ENCODE measurements around the gene MAGEB1. TPM values are rescaled to one million over a fixed set of nuclear protein-coding genes. Genes with fewer than 3 reads are reported as not detected.

Gene MAGEB1
- total RNA-seq (2021) (0.09 to 0.22 TPM in 2 of 3 replicates, not detected in the other), Bru-seq, nascent RNA (percentile 11 among the genes with signal in this experiment)
- long read RNA-seq, experiment 1, partial matches to known transcripts: 0 of 1 reads
- long read RNA-seq, experiment 1, other reads (novel, unspliced or antisense): 0 of 1 reads
- long read RNA-seq, experiment 2: 0 reads
- long read RNA-seq, experiment 3: 0 reads

DNA sequence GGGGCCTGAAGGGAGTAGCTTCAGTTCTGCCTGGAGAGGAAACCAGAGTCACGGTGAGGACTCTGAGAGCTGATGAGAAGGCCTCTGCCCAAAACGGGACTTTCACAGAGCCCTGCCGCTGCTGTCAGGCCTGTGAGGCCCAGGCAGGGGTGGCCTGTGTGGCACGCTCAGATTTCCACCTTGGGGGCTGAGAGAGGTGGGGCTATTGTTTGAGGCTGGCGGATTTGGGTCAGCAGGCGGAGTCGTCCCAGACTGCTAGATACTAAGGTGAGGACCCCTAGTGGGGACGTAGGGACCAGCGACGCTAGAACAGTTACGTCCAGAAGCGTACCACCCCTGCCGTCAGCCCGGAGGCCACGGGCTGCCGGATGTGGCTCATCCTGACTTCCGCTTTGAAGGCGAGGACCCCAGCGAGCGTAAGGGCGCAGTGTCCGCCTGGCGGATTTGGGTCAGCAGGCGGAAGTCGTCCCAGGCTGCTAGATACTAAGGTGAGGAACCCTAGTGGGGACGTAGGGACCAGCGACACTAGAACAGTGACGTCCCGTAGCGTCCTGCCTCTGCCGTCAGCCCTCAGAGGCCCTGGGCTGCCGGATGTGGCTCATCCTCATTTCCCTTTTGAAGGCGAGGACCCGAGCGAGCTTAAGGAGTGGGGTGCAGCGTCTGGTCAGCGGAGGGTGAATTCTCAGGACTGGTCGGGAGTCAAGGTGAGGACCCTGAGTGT is at the start of gene MAGEB1:
TSS of gene MAGEB1 (plus strand) at position 378 of the 721 bp plus-strand sequence. CDS start 3,348 bp downstream, outside the sequence.
- H3K27ac Mint-ChIP-seq: no peak within 1 kb of the TSS
- peaks cover 16% of the 10 kb centered on the region; the same call in 1 of the 2 replicates for H3K4me1 Mint-ChIP-seq
- H3K36me3 Mint-ChIP-seq: no peaks in the 10 kb centered on the region
- POLR2A ChIA-PET: no interaction called here
- peak; percentile 97 for ATAC-seq
- peaks cover 5% of the 10 kb centered on the region for H3K9me3 Mint-ChIP-seq
- CTCF ChIA-PET: no interaction called here
- no peaks in the 10 kb centered on the region; the same call in 1 of the 2 replicates for H3K27me3 Mint-ChIP-seq (ENCODE audit: low read depth)
- H3K4me3 Mint-ChIP-seq: no peak within 1 kb of the TSS
- TF ChIP-seq SOX15 (CRISPR knock-in tag; IDR thresholded peaks at IDR 0.05): no peak
- TF ChIP-seq SMAD4 (CRISPR knock-in tag; IDR thresholded peaks at IDR 0.05): no peak
- TF ChIP-seq MAX (CRISPR knock-in tag; IDR thresholded peaks at IDR 0.05): 0 out of 2 replicates have a peak, but pooled peaks have one; percentile 30
- TF ChIP-seq ETV6 (CRISPR knock-in tag; IDR thresholded peaks at IDR 0.05): 0 out of 2 replicates have a peak, but pooled peaks have one; percentile 35
- peak; percentile 62 for DNase-seq (ENCODE audit: low spot score)

DNA sequence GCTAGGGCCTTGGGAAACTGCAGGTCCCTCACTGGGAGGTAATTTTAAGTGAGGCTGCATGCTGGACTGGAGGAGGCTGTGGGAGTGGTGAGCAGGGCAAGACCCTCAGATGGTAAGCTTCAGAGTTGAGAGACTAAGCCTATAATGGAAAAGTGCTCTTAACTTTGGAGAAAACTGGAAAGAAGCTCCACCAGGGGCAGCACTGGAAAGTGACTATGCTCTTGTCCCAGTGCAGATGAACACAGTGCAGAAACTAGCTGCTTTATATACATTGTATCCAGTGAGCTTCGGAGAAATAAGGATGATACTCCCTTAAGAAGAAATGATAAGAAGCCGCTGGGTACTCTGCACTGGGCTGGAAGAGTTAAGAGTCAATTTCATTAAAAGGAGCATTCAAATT is 34.8 kb upstream of the MAGEB1 start:
- Mint-ChIP-seq H3K9me3 (peaks cover 6% of the 10 kb centered on the region; the same call in 1 of the 2 replicates), H3K4me3 (no peak overlapping the region), H3K4me1 (peaks cover 2% of the 10 kb centered on the region; the same call in 1 of the 2 replicates), H3K27me3 (ENCODE audit: low read depth) (peaks cover 6% of the 10 kb centered on the region), H3K36me3 (0 out of 2 replicates have a peak, but pooled peaks cover 2% of the 10 kb centered on the region), H3K27ac (no peak overlapping the region)
- CTCF ChIA-PET: no interaction called here
- TF ChIP-seq E2F1 (CRISPR knock-in tag; IDR thresholded peaks at IDR 0.05): no peak
- TF ChIP-seq, protein P1, sequence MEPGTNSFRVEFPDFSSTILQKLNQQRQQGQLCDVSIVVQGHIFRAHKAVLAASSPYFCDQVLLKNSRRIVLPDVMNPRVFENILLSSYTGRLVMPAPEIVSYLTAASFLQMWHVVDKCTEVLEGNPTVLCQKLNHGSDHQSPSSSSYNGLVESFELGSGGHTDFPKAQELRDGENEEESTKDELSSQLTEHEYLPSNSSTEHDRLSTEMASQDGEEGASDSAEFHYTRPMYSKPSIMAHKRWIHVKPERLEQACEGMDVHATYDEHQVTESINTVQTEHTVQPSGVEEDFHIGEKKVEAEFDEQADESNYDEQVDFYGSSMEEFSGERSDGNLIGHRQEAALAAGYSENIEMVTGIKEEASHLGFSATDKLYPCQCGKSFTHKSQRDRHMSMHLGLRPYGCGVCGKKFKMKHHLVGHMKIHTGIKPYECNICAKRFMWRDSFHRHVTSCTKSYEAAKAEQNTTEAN (CRISPR knock-in tag; IDR thresholded peaks at IDR 0.05): no peak
- no peak for TF ChIP-seq ZNF671 (CRISPR knock-in tag; IDR thresholded peaks at IDR 0.05)
- no peak for TF ChIP-seq IRF2 (CRISPR knock-in tag; IDR thresholded peaks at IDR 0.05; ENCODE audit: borderline replicate concordance, low read depth)
- no peak for DNase-seq (ENCODE audit: low spot score)
- POLR2A ChIA-PET: no interaction called here
- no peak for ATAC-seq

GRCh38 chrX:30215357-30215843 is 31.5 kb upstream of the MAGEB1 start, which contains the start of gene MAGEB2:
Gene MAGEB2, plus strand, starts transcription at chrX:30215563. Its CDS starts 3,018 bp downstream, at chrX:30218581.
- ChIA-PET CTCF (no interaction called here), POLR2A (no interaction called here)
- TF ChIP-seq KAT7 (CRISPR knock-in tag; IDR thresholded peaks at IDR 0.05; ENCODE audit: borderline replicate concordance) (no peak), NFYB (CRISPR knock-in tag; conservative IDR thresholded peaks at IDR 0.05; ENCODE audit: low read depth) (no peak), JAZF1 (CRISPR knock-in tag; IDR thresholded peaks at IDR 0.05) (no peak)
- TF ChIP-seq, protein P2, sequence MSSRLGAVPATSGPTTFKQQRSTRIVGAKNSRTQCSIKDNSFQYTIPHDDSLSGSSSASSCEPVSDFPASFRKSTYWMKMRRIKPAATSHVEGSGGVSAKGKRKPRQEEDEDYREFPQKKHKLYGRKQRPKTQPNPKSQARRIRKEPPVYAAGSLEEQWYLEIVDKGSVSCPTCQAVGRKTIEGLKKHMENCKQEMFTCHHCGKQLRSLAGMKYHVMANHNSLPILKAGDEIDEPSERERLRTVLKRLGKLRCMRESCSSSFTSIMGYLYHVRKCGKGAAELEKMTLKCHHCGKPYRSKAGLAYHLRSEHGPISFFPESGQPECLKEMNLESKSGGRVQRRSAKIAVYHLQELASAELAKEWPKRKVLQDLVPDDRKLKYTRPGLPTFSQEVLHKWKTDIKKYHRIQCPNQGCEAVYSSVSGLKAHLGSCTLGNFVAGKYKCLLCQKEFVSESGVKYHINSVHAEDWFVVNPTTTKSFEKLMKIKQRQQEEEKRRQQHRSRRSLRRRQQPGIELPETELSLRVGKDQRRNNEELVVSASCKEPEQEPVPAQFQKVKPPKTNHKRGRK (CRISPR knock-in tag; IDR thresholded peaks at IDR 0.05; ENCODE audit: borderline replicate concordance): no peak
- Mint-ChIP-seq H3K4me1 (peaks cover 16% of the 10 kb centered on the region), H3K36me3 (0 out of 2 replicates have a peak, but pooled peaks cover 2% of the 10 kb centered on the region), H3K4me3 (no peak within 1 kb of the TSS), H3K9me3 (no peaks in the 10 kb centered on the region), H3K27ac (no peak within 1 kb of the TSS), H3K27me3 (ENCODE audit: low read depth) (peaks cover 26% of the 10 kb centered on the region)
- ATAC-seq (peak; percentile 68), DNase-seq (ENCODE audit: low spot score) (peak; percentile 29)

GRCh38 chrX:30217465-30217864 is 29.5 kb upstream of the MAGEB1 start:
- no peak overlapping the region for H3K4me3 Mint-ChIP-seq
- no peaks in the 10 kb centered on the region for H3K9me3 Mint-ChIP-seq
- DNase-seq (ENCODE audit: low spot score) (no peak), ATAC-seq (no peak)
- POLR2A ChIA-PET: no interaction called here
- H3K4me1 Mint-ChIP-seq: peaks cover 24% of the 10 kb centered on the region
- CTCF ChIA-PET: no interaction called here
- 0 out of 2 replicates have a peak, but pooled peaks cover 2% of the 10 kb centered on the region for H3K36me3 Mint-ChIP-seq
- H3K27me3 Mint-ChIP-seq (ENCODE audit: low read depth): peaks cover 26% of the 10 kb centered on the region
- H3K27ac Mint-ChIP-seq: no peak overlapping the region
- TF ChIP-seq, protein P3, sequence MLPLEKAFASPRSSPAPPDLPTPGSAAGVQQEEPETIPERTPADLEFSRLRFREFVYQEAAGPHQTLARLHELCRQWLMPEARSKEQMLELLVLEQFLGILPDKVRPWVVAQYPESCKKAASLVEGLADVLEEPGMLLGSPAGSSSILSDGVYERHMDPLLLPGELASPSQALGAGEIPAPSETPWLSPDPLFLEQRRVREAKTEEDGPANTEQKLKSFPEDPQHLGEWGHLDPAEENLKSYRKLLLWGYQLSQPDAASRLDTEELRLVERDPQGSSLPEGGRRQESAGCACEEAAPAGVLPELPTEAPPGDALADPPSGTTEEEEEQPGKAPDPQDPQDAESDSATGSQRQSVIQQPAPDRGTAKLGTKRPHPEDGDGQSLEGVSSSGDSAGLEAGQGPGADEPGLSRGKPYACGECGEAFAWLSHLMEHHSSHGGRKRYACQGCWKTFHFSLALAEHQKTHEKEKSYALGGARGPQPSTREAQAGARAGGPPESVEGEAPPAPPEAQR (CRISPR knock-in tag; IDR thresholded peaks at IDR 0.05): no peak
- TF ChIP-seq ZNF121 (CRISPR knock-in tag; IDR thresholded peaks at IDR 0.05) (no peak), IRF2 (CRISPR knock-in tag; IDR thresholded peaks at IDR 0.05; ENCODE audit: borderline replicate concordance, low read depth) (no peak), TP53 (CRISPR knock-in tag; IDR thresholded peaks at IDR 0.05) (no peak), CREM (CRISPR knock-in tag; IDR thresholded peaks at IDR 0.05) (no peak), MYBL2 (CRISPR knock-in tag; IDR thresholded peaks at IDR 0.05) (no peak), NFATC4 (CRISPR knock-in tag; IDR thresholded peaks at IDR 0.05) (no peak)
- TF ChIP-seq, protein P4, sequence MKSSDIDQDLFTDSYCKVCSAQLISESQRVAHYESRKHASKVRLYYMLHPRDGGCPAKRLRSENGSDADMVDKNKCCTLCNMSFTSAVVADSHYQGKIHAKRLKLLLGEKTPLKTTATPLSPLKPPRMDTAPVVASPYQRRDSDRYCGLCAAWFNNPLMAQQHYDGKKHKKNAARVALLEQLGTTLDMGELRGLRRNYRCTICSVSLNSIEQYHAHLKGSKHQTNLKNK (CRISPR knock-in tag; IDR thresholded peaks at IDR 0.05): no peak
